GM21360 (cell line): Measurements from ENCODE around the gene CLMP.
"Not testable (repeated sequence)": the region's sequence is repeated elsewhere in the genome, so short reads cannot be mapped to it uniquely, and the experiment has no call there.

Experiments used
- ATAC-seq: cut with Tn5 transposase; IDR thresholded peaks from one replicate; pipeline ENCODE4 v1.9.1; 2021; ENCODE audit warnings: mild to moderate bottlenecking, moderate library complexity; ENCODE audit not compliant: unreplicated experiment

The CLMP gene

DNA sequence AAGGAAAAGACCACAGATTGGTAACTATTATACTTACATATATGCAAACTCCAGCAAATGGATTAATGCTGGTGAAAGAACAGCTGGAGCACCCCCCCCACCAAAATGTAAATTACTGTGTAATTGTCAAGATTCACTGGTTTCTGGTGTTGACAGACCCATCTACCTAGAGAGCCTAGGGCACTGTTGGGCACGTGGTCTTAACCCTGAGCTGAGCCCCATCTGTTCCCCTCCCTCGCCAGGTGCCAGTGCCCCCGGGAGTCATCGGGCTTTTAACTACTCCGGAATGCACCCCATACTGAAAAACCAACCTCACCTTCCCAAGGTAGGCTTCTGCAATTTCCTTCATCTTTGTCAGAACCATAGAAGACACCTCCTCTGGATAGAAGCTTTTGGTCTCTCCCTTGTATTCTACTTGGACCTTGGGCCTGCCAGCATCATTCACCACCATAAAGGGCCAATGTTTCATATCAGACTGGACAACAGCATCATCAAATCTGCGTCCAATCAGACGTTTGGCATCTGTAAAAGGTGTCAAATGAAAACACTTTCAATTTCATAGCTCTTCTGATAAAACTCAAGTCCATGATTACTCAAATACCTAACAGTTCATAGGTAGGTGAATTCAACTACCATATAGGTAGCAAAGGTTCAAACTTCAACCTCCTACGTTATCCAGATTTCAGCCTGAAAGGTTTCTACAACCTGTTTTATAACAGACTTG, 134.6 kb downstream of the CLMP start:
- no peak for ATAC-seq

DNA sequence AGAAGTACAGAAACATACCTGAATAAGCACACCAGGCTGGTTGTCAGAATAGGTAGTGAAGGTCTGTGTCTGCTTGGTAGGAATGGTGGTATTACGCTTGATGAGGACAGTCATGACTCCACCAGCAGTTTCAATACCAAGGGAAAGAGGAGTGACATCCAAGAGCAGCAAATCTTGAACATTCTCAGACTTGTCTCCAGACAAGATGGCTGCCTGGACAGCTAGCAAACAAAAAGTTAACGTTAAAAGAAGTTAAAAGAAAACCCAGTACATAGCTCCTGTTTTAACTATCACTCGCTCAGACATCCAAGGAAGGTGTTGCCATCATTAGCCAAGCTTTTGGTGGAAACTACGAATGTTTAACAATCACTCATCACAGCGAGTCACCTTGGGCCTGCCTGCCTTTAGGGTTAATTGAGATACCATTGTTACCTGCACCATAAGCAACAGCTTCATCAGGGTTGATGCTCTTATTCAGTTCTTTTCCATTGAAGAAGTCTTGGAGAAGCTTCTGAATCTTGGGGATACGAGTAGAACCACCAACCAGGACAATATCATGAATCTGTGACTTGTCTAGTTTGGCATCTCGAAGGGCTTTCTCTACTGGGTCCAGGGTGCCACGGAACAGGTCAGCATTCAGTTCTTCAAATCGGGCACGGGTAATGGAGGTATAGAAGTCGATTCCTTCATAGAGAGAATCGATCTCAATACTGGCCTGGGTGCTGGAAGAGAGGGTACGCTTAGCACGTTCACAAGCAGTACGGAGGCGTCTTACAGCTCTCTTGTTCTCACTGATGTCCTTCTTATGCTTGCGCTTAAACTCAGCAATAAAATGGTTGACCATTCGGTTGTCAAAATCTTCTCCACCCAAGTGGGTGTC, 135.8 kb downstream of the CLMP start:
- ATAC-seq = not testable (repeated sequence)

DNA sequence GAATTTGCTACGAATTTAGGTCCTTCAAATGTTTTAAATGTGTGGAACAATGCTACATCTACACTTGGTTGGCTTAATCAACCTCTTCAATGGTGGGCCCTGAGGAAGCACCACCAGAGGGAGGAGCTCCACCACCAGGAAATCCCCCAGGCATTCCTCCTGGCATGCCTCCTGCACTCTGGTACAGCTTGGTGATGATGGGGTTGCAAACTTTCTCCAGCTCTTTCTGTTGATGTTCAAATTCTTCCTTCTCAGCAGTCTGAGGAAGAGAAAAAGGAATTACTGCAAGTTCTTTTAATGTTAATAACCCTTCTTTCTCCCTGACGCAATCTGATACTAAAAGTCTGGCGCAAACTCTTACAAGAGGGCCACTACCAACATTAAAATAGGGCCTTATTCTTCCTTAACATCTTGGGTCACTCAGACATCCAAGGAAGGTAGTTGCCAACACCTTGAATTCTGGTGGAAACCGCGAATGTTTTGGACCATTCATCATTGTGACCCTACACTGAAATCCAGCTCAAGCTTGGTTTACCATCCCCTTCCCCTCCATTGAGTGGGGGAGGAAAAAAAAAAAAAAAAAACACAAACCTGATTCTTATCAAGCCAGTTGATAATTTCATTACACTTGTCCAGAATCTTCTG, 137.3 kb downstream of the CLMP start:
- no peak for ATAC-seq

DNA sequence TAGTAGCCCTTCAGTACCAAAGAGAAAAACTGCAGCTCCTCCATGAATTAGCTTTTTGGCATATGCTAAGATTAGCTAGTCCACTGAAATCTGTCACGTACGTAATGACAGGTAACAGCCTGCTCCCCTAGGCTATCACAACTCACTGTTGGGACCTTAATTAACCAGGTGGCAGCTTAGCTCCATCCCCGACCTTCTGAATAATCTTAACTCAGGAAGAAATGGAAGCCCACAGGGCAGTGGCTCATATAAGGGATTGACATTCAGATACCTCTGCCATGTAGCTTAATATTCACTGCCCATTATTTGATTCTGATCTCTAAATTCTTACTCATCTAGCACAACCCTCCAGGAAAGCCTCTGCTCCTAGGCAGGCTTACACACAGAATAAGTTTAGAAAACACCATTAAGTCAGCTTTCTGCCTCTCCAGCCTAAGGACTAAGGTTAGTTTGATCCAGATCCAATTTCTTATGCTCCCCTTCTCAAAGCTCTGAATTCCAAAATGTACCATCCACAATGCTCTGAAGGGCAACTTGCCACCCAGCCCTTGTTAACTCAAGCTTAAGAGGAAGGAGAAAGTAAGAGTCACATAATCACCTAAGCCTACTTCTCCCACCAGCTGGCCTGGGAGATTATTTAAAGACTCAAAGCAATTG, 138.1 kb downstream of the CLMP start:
- no peak for ATAC-seq

DNA sequence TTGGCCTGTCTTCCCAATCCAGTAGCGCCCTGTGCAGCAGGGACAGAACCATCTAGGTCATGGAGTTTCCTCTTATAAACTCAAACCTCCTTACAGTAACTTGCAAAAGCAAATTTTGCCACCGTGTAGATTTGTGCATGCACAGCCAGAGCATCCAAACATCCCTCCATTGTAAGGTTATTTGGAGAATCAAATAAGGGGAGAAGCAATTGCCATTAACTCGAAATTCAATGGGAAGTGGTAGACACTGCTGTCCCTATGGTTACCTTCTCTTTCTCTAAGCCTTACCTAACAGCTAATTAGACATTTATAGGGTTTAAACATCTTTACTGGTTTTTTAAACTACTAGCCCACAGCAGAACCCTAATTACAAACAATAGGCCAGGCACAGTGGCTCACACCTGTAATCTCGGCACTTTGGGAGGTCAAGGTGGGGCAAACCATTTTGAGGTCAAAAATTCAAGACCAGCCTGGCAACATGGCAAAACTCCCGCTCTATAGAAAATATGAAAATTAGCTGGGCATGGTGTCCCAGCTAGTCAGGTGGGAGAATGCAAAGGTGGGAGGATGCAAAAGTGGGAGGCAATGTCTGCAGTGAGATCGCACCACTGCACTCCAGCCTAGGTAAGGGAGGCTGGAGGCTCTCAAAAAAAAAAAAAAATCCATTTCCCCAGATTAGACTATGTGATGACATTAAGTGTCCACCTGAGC, 139.7 kb downstream of the CLMP start:
- ATAC-seq = no peak

DNA sequence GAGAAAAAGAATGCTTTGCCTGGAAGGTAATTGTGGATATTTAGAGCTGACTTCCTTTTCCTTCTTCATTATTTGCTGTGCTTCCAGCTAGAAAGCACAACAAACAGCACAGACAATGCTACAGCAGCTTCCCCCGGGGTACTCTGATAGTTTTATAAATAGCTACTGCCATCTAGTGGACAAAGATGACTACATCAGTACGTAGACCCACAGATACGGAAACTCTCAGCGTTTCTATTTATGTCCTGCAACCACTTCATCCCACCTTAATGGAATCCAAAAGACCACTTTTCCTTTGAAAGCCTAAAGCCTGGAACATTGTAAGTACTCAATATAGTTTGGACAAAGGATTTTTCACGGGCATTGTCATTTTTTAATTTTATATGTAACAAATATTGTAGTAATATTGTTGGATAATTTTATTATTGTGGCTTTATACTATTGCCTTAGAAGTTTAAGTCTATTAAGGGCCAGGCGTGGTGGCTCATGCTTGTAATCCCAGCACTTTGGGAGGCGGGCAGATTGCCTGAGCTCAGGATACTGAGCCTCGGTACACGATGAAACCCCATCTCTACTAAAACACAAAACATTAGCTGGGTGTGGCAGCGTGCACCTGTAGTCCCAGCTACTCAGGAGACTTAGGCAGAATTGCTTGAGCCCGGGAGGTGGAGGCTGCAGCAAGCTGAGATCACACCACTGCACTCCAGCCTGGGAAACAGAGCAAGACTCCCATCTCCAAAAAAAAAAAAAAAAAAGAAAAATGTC, 140.6 kb downstream of the CLMP start:
- peak; percentile 67 for ATAC-seq

DNA sequence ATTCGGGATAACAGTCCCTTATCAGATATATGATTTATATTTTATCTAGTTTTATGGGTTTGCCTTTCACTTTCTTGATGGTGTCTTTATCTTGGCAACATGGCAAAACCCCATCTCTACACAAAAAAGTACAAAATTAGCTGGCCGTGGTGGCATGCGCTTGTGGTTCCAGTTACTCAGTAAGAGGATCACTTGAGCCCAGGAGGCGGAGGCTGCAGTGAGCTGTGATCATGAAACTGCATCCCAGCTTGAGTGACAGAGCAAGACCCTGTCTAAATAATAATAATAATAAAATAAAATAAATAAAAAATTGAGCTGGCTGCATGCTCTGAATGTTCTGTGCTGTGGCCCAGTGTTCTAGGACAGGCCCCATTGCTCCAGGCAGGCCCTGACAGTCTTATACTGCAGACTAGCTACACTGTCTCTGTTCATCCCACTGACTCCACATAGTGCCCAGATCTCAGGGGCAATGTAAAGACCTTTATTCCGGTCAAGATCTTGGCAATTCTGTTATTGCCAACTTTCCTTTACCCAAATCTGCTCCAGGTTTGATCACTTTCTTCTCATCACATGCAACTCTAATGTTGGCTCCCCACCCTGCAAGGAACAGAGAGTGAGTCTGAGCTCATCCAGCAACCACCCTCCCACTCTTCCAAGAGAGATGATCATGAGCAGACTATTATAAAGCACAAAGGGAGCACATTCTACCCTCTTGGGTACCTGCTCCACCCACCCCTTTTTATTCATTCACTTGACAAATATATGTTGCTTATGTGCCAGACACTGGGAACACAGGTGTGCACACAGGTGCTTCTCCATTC, 141.9 kb downstream of the CLMP start:
- ATAC-seq = no peak

DNA sequence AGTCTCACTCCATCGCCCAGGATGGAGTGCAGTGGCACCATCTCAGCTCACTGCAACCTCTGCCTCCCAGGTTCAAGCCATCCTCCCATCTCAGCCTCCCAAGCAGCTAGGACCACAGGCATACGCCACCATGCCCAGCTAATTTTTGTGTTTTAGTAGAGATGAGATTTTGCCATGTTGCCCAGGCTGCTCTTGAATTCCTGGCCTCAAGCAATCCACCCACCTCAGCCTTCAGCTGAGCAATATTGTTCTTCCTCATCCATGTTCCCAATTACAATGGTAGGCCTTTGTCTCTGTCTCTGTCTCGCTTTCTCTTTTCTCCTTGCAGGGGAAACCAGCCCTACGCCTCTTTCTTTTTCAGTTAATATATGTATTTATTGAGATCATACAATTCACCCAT, 143.4 kb downstream of the CLMP start:
- ATAC-seq = no peak

DNA sequence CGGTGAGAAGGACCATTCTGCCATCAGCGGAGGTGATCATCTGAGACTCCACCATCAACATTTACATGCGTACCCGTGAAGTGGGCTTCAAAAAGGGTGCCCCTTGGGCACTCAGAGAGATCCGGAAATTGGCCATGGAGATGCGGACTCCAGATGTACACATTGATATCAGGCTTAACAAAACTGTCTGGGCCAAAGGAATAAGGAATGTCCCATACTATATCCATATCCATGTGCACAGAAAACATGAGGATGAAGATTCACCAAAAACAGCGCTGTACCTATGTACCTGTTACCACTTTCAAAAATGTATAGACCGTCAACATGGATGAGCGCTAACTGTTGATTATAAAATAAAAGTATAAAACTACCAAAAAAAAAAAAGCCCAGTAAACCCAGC, 143.9 kb downstream of the CLMP start:
- no peak for ATAC-seq

DNA sequence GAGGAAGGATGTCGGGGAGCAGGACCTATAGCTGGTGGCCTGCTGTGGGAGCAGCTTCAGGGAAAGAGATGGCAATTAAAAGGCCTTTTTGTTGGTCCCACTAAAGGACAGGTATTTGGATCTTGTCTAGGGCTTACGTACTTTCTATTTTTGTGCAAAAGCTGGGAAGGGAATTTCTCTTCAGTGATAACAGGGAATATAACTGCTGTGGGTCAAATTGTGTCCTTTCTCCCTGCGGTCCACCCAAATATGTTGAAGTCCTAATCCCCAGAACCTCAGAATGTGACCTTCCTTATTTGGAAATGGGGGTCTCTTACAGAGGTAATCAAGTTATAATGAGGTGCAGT, 147.1 kb downstream of the CLMP start:
- ATAC-seq = no peak

DNA sequence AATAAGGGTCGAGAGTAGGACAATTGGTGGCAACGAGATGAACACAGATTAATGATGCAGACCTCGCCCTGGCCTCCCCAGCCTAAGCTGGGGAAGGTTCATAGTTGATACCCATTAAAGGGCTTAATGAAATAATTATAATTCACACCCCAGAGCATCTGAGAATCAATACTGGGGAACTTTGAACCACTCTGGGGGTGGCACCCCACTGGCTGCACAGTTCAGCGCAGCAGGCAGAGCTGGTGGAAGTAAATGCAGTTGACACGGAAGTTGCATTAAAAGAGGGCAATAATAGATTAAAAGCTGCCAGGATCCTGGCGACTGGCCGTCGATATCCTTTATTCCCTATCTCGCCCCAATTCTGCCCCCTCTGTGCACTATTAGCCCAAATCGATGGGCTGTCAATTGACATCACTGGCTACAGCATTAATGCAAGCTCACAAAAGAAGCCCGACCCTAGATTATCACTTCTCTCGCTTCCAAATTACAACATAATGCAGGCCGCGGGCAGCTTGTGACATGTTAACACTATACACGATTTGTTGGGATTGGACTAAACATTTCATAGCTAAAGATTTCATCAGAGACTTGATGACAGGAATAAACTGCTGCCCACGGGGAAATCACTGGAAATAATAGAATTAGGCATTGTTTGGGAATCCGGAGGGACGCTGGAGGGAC, 147.6 kb downstream of the CLMP start:
- no peak for ATAC-seq

DNA sequence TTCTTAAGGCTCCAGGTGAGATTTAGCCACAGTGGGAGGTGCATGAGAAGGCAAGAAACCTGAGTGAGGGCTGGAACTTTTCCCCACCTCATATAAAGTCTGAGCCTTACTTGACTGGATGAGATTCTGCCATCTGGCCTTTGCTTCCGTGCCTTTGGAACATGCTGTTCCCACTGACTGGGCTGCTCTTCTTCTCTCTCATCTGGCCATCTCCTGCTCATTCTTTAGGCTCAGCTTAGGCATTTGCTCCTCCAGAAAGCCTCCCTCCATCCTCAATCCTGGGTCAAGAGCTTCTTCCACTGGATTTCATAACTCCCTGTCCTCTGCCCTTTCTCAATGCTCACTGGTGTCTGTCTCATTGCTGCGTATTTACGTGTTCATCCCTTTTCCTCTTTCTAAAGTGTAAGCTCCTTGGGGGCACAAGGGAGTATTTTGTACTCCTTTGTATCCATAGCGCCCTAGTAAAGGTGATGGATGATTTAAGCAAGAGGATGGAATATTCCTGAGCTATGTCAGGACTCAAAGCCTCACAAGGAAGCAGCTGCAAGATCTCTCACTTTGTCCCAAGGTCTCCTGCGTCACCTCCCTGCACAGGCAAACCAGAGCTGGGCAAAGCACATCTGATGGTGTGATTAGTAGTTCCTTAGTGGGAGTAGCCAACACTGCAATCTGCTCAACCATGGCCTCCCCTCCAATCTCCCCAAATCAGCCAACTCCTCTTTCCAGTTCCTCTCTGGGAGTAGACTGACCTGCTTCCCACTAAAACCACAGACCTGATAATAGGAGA, 148.4 kb downstream of the CLMP start:
- ATAC-seq = no peak

DNA sequence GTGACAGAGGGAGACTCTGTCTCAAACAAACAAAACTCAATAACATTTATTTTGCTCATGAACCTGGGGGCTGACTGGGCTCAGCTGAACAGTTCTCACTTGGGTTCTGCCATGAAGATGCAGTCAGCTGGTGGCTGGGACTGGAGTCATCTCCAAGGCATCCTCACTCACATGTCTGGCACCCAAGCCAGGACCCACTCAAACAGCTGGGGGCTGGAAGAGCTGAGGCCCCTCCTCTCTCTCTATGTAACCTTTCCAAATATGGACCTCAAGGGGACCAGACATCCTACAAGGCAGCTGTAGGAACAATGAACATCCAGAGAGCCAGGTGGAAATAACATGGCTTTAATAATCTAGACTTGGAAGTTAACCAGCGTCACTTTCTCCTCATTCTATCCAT, 149.9 kb downstream of the CLMP start:
- ATAC-seq = no peak

DNA sequence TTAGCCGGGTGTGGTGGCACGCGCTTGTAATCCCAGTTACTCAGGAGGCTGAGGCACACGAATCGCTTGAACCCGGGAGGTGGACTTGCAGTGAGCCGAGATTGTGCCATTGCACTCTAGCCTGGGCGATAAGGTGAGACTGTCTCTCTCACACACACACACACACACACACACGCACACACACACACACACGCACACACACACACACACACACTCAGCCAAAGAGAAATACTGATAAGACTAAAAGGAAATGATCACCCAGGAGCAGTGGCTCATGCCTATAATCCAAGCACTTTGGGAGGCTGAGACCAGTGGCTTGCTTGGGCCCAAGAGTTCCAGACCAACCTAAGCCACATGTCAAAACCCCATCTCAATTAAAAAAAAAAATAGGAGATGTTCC, 153.9 kb downstream of the CLMP start:
- no peak for ATAC-seq

DNA sequence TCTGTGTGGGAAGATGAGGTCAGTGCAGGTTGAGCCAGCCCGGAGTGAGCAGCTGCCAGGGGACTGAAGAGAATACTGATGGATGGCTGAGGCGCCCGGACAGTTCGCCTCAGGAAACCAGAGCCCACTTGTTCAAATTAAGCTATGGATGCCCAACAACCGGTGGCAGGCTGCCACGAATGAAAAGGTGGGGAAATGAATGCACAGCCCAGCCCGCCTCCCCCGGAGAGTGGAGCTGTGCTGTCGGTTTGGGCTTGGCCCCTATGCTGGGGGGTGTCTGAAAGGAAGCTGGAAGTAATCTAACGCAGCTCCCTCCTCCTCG, 155.0 kb downstream of the CLMP start:
- no peak for ATAC-seq

DNA sequence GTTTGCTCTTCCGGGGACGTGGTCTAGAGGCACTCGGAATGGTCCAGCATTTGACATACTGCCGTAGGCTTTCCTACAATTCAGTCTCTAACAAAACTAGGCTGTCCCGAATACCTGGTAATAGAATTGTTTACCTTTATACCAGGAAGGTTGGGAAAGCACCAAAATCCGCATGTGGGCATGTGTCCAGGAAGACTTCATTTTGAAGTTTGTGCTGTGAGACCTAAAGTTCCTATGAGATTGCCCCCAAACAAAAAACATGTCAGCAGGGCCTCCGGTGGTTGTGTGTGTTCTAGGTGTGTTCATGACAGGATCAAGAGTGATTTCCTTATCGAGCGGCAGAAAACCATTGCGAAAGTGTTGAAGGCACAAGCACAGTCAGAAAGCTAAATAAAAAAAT, 159.2 kb downstream of the CLMP start:
- ATAC-seq = no peak

DNA sequence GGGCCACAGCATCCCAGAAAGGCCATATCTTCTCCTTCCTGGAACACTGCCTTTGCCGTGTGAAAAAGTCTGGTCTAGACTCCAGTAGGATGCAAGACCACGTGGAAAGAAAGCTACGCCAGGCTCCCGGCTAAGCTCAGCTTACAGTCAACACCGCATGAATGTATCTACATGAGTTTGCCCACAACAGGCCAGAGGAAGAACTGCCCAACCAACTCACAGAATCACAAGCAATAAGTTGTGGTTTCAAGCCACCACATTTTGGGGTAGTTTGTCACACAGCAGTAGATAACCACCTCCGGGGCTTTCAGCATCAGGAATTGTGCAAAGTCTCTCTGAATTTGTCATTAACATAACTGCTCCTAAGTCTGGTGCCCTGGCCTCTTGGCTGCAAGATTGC, 160.5 kb downstream of the CLMP start:
- ATAC-seq = no peak

DNA sequence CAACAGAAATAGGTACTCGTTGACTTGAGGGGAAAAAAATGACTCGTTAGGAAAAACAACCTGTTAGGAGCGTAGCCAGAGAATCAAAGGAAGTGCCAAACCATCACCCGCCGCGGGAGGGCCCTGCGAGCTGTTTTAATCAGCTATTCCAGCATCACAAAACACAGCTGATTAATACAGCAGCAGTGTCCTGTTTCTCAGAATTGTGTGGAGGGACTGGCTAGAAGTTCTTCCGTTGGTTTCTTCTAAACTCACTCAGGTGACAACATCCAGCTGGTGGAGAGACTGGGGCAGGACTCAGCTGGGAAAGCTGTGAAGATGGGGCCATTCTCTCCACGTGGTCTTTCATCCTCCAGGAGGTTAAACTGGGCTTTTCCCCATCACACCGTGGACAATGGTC, 161.2 kb downstream of the CLMP start:
- no peak for ATAC-seq
